ENCODE data around the gene CYFIP2. TPM values are rescaled to one million over a fixed set of nuclear protein-coding genes. Genes with fewer than 3 reads are reported as not detected.

CYFIP2 gene
- total RNA-seq, 1 donor from 2014 or later: 37.4 TPM

DNA sequence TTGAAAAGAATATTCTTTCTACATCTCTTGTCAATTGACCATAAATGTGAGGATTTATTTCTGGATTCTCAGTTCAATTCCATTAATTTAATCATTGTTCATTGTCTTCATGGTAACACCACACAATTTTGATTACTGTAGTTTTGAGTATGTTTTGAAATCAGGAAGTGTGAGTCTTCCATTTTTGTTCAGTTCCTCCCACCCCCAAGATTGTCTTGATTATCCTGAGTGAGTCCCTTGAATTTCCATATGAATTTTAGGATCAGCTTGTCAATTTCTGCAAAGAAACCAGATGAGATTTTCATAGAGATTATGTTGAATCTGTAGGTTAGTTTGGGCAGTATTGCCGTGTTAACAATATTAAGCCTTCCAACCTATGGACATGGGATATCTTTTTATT, 9.5 kb downstream of the CYFIP2 start:
- Mint-ChIP-seq H3K36me3 (ENCODE audit: low read depth) (no peaks in the 10 kb centered on the region), H3K27ac (ENCODE audit: unreplicated experiment) (no peak overlapping the region), H3K27me3 (ENCODE audit: low read depth) (no peaks in the 10 kb centered on the region), H3K9me3 (ENCODE audit: low read depth) (no peaks in the 10 kb centered on the region), H3K4me1 (ENCODE audit: low read depth) (peaks cover 4% of the 10 kb centered on the region), H3K4me3 (ENCODE audit: unreplicated experiment) (no peak overlapping the region)
- no peak for DNase-seq (ENCODE audit: low spot score)
- TF ChIP-seq CTCF (IDR thresholded peaks at IDR 0.05): no peak

- Mint-ChIP-seq H3K9me3 (ENCODE audit: low read depth) (no peaks in the 10 kb centered on the region), H3K27me3 (ENCODE audit: low read depth) (no peaks in the 10 kb centered on the region), H3K4me1 (ENCODE audit: low read depth) (peaks cover 10% of the 10 kb centered on the region), H3K36me3 (ENCODE audit: low read depth) (no peaks in the 10 kb centered on the region), H3K4me3 (ENCODE audit: unreplicated experiment) (no peak overlapping the region), H3K27ac (ENCODE audit: unreplicated experiment) (no peak overlapping the region)
- no peak for TF ChIP-seq CTCF (IDR thresholded peaks at IDR 0.05)
- DNase-seq (ENCODE audit: low spot score): no peak
Measured at GRCh38 chr5:157278319-157279037, 12.6 kb downstream of the CYFIP2 start.

DNA sequence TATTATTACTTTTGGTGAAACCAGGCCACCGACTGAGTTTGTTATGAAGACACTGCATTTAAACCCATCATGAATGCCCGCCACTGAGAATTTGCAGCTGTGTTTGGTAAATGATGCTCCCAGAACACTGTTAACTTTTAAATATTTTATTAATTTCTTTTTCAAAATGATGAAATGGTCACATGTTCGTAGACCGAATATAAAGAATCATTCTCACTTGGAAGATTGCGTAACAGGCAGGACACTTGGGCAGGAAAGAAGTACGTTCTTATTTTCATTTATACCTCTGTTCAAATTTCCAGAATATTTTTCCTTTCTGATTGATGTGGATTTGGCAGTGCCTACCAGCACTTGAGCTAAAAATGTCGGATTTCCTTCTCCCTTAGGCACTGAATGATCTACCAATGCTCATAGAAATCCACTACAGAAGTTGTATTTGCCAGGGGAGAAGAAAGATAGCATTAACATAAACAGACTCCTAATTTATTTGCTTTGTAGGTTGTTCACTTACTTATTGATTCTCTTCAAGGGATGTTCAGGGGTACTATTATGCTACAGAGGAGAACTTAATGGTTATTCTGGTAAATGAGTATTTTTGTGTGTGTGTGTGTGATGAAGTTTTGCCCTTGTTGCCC, 13.8 kb downstream of the CYFIP2 start:
- Mint-ChIP-seq H3K27ac (ENCODE audit: unreplicated experiment) (no peak overlapping the region), H3K27me3 (ENCODE audit: low read depth) (no peaks in the 10 kb centered on the region), H3K9me3 (ENCODE audit: low read depth) (no peaks in the 10 kb centered on the region), H3K4me3 (ENCODE audit: unreplicated experiment) (no peak overlapping the region), H3K36me3 (ENCODE audit: low read depth) (no peaks in the 10 kb centered on the region), H3K4me1 (ENCODE audit: low read depth) (peaks cover 10% of the 10 kb centered on the region)
- no peak for DNase-seq (ENCODE audit: low spot score)
- no peak for TF ChIP-seq CTCF (IDR thresholded peaks at IDR 0.05)

GRCh38 chr5:157280927-157281326, 15.0 kb downstream of the CYFIP2 start:
- no peak for TF ChIP-seq CTCF (IDR thresholded peaks at IDR 0.05)
- peaks cover 15% of the 10 kb centered on the region for H3K4me1 Mint-ChIP-seq (ENCODE audit: low read depth)
- no peak for DNase-seq (ENCODE audit: low spot score)
- no peaks in the 10 kb centered on the region for H3K27me3 Mint-ChIP-seq (ENCODE audit: low read depth)
- no peaks in the 10 kb centered on the region for H3K36me3 Mint-ChIP-seq (ENCODE audit: low read depth)
- no peak overlapping the region for H3K4me3 Mint-ChIP-seq (ENCODE audit: unreplicated experiment)
- no peak overlapping the region for H3K27ac Mint-ChIP-seq (ENCODE audit: unreplicated experiment)
- no peaks in the 10 kb centered on the region for H3K9me3 Mint-ChIP-seq (ENCODE audit: low read depth)

GRCh38 chr5:157282150-157282549, 16.2 kb downstream of the CYFIP2 start:
- no peak for TF ChIP-seq CTCF (IDR thresholded peaks at IDR 0.05)
- H3K9me3 Mint-ChIP-seq (ENCODE audit: low read depth): no peaks in the 10 kb centered on the region
- DNase-seq (ENCODE audit: low spot score): no peak
- H3K27ac Mint-ChIP-seq (ENCODE audit: unreplicated experiment): no peak overlapping the region
- H3K36me3 Mint-ChIP-seq (ENCODE audit: low read depth): no peaks in the 10 kb centered on the region
- H3K4me3 Mint-ChIP-seq (ENCODE audit: unreplicated experiment): no peak overlapping the region
- peaks cover 21% of the 10 kb centered on the region for H3K4me1 Mint-ChIP-seq (ENCODE audit: low read depth)
- H3K27me3 Mint-ChIP-seq (ENCODE audit: low read depth): no peaks in the 10 kb centered on the region
